HT1080 (cell line): ENCODE results near the gene ABCB1. TPM values are rescaled to one million over a fixed set of nuclear protein-coding genes. Genes with fewer than 3 reads are reported as not detected.
"Not testable (repeated sequence)": the region's sequence is repeated elsewhere in the genome, so short reads cannot be mapped to it uniquely, and the experiment has no call there.

ENCODE experiments used
- DNase-seq: peaks from one replicate; pipeline ENCODE4 v3.0.0-alpha.2; 2015; ENCODE audit warnings: low read depth
- total RNA-seq: library from RNA; depleted of rRNA; stranded (reverse); fragments of >200 nt; shearing (Covaris generic); gene quantifications from 2 replicates; pipeline ENCODE4 v1.2.3, GENCODE V29; 2014

Gene ABCB1
- total RNA-seq, 1 experiment from 2014 or later, result 0.32 TPM

- DNase-seq, result no peak
Measured at GRCh38 chr7:87575521-87575920, 25.2 kb downstream of the ABCB1 start.

GRCh38 chr7:87574630-87575029, 26.1 kb downstream of the ABCB1 start:
- peak; percentile 67 for DNase-seq

- DNase-seq, result not testable (repeated sequence)
Measured at GRCh38 chr7:87572513-87572912, 28.2 kb downstream of the ABCB1 start.

GRCh38 chr7:87570178-87570577, 30.5 kb downstream of the ABCB1 start:
- peak; percentile 64 for DNase-seq

DNA sequence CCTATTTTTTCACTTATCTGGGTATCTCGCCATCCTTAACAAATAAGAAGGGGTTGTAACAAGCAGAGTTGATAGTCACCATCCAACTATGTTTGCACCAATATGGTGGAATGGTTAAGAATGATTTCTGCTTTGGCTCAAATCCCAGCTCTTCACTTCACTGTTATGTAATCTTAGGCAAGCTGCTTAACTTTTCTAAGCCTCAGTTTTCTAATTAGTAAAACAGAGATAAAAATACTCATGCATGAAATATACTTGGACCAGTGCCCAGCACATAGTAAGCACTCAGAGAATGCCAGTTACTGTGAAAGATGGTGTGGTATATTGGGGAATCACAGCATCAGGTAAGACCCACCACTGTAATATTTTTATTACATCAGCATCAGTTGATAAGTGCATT, 33.6 kb downstream of the ABCB1 start:
- DNase-seq, result no peak

DNA sequence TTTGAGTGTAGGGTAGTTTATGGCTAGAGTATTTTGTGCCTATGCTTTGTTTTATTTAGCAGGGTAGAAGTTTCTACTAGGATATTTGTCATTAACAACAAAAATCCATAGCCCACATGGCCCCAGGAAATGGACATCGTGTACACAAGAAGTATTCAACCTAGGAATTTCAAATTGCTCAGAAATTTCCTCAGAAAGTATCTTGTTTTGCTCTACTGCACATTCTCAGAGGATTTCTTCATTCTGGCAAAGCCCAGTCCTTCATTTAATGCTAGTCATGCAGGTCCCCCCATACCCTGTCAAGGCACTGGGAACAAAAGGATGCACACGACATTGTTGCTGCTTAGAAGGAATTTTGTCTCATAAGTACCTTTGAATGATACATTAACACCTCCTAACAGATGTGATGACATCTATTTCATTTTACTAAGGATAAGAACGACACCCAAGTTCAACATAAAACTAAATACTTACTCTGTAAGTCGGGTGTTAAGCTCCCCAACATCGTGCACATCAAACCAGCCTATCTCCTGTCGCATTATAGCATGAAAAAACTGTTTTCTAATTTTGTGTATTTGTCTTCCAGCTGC, 34.3 kb downstream of the ABCB1 start:
- no peak for DNase-seq

DNA sequence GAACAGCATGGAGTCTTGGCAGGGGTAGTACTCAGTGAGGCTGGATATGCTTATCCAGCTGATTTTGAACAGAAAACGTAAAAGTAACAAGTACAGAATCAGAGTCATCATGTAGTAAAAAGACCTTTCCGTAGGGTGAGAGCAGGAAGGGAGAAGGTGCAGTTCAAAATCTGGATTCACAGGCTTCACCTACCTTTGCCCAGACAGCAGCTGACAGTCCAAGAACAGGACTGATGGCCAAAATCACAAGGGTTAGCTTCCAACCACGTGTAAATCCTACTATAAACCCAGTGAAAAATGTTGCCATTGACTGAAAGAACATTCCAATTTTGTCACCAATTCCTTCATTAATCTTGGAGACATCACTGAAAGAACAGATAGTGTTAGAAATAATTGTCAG, 34.8 kb downstream of the ABCB1 start:
- no peak for DNase-seq

DNA sequence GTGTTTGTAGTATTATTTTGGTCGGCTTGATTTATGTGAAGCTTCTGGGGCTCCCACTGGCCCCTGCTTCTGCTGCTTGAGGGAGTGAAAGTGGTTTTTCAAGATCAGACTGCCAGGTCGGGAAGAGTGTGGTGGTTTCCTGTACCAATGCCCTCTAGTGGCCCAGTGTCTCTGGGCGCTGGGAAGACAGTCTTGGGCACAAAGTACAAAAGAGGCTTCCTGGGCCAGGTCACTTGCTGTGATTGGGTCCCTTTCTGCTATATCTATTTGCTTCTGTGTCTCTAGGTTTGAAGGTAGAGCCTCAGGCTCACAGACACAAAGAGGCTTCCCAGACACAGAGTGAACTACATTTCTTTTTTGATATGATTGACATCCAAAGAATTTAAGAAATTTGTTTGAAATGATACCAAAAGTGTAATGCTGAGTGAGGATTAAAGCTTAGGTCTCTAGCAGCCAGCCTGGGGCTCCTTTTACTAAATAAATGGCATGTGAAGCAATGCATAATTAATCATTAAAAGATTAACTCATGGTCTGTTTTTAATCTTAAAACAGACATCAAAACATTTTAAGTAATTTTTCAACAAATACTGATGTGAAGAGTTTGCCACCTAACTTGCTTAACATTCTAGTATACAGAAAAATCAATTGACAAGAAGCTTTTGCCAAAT, 36.3 kb downstream of the ABCB1 start:
- peak; percentile 45 for DNase-seq

DNA sequence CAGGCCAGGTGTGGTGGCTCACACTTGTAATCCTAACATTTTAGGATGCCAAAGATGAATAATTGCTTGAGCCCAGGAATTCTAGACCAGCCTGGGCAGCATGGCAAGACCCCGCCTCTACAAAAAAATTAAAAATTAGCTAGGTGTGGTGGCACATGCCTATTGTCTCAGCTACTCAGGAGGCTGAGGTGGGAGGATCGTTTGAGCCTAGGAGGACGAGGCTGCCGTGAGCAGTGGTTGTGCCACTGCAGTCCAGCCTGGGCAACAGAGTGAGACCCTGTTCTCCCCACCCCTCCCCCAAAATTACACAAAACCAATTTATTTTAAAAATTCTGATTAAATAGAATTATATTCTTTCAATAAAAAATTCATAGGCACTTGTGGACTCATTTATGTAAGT, 39.0 kb downstream of the ABCB1 start:
- no peak for DNase-seq

DNA sequence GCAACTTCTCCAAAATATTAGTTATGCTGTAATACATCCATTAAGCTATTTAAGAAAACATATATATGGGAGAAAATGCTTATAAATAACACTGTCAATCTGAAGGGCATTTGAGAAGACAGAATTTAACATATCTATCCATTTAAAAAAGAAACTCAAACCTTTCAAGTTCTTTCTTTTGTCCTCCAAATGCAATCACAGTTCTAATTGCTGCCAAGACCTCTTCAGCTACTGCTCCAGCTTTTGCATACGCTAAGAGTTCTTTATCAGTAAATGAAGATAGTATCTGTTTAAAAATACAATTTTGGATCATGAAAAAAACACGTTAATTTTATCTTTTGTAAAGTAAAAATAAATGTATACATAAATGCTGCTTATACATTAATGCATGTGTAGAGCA, 39.6 kb downstream of the ABCB1 start:
- DNase-seq, result no peak

DNA sequence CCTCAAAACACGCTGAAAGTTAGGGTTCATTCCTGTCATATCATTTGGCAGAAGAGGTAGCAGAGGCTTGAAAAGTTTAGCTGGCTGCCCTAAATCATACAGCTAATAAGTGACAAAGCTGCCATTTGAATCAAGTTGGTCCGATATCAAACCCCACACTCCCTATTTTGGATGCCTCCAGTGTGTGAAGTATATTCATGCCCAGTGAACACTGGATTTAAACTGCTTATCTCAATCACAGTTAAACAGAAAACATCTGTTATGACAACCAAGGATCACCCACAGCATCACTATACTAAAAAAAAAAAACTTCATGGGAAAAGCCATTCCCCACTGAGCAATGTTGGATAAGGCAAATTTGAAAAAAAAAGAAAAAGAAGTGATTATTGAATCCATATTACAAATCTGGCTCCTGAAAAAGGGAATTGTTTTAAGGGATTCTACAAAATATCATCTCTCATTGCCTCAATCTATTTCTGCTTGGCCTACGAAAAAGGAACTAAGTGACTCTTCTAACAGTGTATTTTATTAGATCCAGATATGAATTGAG, 48.3 kb downstream of the ABCB1 start:
- no peak for DNase-seq

DNA sequence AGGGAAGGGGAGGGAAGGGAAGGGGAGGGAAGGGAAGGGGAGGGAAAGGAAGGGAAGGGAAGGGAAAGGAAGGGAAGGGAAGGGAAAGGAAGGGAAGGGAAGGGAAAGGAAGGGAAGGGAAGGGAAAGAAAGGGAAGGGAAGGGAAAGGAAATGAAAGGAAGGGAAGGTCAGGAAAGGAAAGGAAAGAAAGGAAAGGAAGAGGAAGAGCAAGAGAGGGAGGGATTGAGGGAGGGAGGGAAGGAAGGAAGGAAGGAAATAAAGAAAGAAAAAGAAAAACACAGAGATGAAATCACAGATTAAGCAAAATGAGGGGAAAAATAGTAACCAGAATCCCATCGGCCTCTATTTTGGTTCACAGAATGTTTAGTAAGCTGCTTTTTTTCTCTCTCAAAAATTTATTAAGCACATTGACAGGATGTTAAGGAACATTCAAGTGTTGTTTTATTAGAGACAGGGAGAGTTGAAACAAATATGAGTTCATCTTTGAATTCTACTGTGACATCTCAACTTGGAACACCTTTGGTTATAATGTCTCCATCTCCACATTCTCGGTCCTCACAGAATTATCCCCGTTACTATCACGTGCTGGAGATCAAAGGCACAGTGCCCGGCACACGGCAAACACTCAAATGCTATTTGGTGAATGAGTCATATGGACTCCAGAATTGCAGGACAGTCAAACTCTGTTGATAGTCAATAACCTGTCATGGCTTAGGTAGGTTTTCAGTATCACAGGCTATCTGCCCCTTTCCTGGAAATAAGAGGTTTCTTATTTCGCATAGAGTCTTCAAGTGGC, 52.4 kb downstream of the ABCB1 start:
- no peak for DNase-seq

DNA sequence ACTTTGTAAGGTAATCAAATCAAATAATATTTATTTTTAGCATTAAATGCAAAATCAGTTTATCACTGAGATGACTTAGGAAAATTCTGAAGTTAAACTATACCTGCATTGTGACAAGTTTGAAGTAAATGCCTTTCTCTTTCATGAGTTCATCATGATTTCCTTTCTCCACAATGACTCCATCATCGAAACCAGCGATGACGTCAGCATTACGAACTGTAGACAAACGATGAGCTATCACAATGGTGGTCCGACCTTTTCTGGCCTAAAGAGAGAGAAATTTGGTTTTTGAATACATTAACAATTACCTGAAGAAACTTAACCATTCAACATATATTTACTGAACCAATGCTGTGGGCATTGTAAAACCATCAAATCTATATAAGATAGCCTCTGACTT, 54.9 kb downstream of the ABCB1 start:
- no peak for DNase-seq

GRCh38 chr7:87543623-87544022, 57.1 kb downstream of the ABCB1 start:
- no peak for DNase-seq

GRCh38 chr7:87541648-87542047, 59.0 kb downstream of the ABCB1 start:
- DNase-seq, result no peak

DNA sequence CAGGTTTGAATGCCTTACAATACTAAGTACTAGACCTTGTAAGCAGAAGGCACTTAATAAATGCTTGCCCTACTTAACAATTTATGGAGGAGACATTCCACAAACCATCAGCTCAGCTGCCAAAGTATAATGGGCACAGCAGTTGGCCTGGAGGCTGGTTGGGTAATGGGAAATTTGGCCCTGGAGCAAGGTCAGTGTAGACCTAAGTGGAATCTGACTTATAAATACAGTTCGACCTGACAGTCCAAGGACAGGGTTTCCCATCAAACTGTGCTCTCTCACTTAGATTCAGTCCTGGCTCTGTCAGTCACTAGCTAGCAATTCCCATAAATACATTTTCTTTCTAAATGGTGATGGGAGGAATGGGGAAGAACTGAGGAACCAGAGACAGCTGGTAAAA, 62.6 kb downstream of the ABCB1 start:
- no peak for DNase-seq

DNA sequence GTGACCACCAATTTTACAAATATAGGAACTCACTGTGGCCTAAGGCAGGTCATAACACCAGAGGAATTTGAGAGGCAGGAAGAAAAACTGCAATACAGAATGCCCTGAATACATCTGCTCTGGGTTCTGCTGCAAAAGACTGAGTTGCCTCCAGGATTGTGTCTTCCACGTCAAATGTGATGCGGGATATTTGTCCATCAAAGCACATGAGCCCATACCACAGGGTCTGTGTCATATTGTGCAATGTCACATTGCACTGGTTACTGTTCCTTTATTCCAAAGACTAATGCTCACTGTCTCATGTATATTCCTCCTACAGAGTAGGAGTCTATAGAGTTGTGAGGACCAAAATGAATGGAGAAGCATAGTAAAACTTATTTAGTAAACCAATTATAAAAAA, 66.6 kb downstream of the ABCB1 start:
- DNase-seq, result no peak

DNA sequence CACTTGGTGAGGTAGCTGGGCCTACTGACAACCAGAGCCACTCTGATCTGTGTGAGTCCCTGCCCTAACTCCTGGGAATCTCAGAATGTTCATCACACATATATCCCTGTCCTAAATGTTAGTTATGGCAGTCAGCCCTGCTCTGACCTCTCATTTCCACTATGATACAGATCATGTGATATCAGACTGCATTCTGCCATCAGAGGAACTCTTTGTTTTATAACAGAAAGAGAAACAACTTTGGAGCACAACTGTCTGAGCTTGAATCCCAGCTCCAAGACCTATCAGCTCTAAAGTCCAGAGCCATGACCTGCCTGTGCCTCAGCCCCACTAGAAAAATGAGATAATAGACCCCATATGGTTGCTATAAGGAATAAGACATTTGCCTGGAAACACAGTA, 70.6 kb downstream of the ABCB1 start:
- no peak for DNase-seq

- DNase-seq, result no peak
Measured at GRCh38 chr7:87528730-87529129, 72.0 kb downstream of the ABCB1 start.

DNA sequence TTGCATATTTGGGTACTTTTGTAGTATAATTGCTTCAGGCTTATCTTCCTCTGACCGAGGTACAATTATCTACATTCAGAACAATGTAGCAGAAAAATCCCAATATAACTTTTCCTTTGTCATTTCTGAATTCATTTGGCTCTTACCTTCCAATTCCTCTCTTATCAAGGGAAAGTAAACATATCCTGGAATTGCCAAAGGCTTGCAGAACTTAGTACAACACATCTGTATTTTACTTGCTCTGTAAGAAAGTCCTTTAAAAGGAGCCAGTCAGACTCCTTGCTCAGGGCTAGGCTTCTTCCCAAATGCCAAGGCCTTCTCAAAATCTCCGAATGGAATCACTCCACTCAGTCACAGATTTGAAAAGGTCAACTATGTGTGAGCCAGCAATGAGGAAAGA, 81.9 kb downstream of the ABCB1 start:
- no peak for DNase-seq

DNA sequence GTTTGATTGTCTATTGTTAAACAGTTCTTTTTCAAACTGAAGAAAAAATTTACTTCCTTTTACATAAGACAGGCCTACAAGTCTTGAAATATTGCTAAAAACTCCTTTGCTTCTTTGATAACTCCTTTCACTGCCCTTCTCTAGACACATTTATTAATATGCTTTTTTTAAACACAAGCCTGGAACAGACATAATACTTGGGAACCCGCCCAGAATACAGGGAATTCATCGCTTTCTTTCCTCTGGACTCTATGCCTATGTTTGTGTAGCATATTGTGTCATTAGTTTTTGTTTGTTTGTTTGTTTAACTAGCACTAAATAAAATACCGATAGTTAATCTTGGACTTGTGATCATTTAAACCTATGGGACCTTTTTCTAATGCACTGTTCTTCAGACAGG, 82.8 kb downstream of the ABCB1 start:
- no peak for DNase-seq

DNA sequence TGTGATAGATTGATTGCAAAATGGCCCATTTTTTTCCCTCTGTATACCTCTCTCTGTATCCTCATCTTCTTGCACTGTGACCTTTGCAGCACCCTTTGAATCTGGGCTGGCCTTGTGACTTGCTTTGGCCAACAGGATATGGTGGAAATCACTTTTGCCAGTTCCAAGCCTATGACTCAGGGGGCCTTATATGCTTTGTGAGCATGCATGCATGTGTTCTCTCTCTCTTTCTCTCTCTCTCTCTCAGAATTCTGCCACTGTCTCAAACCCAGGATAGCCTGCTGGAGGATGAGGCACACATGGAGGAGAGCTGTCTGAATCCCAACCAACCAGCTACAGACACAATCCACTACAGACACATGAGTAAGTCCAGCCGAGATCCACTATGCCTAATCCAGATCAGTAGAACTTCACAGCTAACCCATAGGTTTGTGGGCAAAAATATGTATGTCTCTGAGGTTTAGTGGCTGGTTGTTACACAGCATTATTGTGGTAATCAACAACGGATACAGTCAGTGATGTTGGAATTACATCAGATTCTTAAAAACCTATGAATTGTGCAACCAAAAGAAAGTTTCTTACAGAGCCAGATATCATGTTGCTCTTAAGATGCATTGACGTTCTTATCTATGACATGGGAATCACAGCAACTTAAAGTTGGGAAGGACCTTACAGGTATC, 83.4 kb downstream of the ABCB1 start:
- DNase-seq, result peak; percentile 58
